WERI-Rb-1 (cell line): ENCODE data around the gene DIP2B.

Experiments
- DNase-seq: peaks from one replicate; pipeline ENCODE4 v3.0.0-alpha.2; 2020
- H3K27ac ChIP-seq: fragments of 250-450 bp; sonication (Bioruptor Pico); 2 replicates; pipeline ENCODE4 v1.5.1; 2020; ENCODE audit warnings: mild to moderate bottlenecking, moderate library complexity
- H3K27me3 ChIP-seq: fragments of 250-450 bp; sonication (Bioruptor Pico); 2 replicates; pipeline ENCODE4 v1.5.1; 2021; ENCODE audit warnings: mild to moderate bottlenecking, low read depth, moderate library complexity; ENCODE audit not compliant: insufficient read depth, severe bottlenecking
- H3K36me3 ChIP-seq: fragments of 250-450 bp; sonication (Bioruptor Pico); 2 replicates; pipeline ENCODE4 v1.5.1; 2020; ENCODE audit warnings: mild to moderate bottlenecking, moderate library complexity
- H3K4me3 ChIP-seq: 2 replicates; pipeline ENCODE4 v1.5.1; 2011; ENCODE audit warnings: low read depth, mild to moderate bottlenecking, control low read depth, low read length
- H3K9me3 ChIP-seq: fragments of 250-450 bp; sonication (Bioruptor Pico); 2 replicates; pipeline ENCODE4 v1.5.1; 2021; ENCODE audit warnings: mild to moderate bottlenecking, moderate library complexity; ENCODE audit not compliant: severe bottlenecking
- CTCF ChIP-seq: IDR thresholded peaks from 2 replicates; pipeline ENCODE4 v1.5.1; 2011; ENCODE audit warnings: low read depth, mild to moderate bottlenecking, control low read depth, inconsistent platforms, low read length

DIP2B gene

GRCh38 chr12:50787618-50788017, 282.8 kb downstream of the DIP2B start:
- Histone ChIP-seq H3K27ac (no peak overlapping the region), H3K4me3 (no peak overlapping the region), H3K9me3 (no peaks in the 10 kb centered on the region), H3K27me3 (no peaks in the 10 kb centered on the region), H3K36me3 (peaks cover 7% of the 10 kb centered on the region; the same call in 1 of the 2 replicates)
- no peak for TF ChIP-seq CTCF
- no peak for DNase-seq

- H3K27ac ChIP-seq = no peak overlapping the region
Measured at GRCh38 chr12:50788561-50788960, 283.8 kb downstream of the DIP2B start.

GRCh38 chr12:50790081-50790480, 285.3 kb downstream of the DIP2B start:
- Histone ChIP-seq H3K27ac (no peak overlapping the region), H3K9me3 (no peaks in the 10 kb centered on the region), H3K36me3 (peaks cover 3% of the 10 kb centered on the region; the same call in 1 of the 2 replicates), H3K4me3 (no peak overlapping the region), H3K27me3 (no peaks in the 10 kb centered on the region)
- no peak for TF ChIP-seq CTCF
- DNase-seq = no peak

More at GRCh38 chr12:50788561-50788960, 283.8 kb downstream of the DIP2B start:
- Histone ChIP-seq H3K36me3 (peaks cover 3% of the 10 kb centered on the region; the same call in 1 of the 2 replicates), H3K9me3 (no peaks in the 10 kb centered on the region), H3K27me3 (no peaks in the 10 kb centered on the region), H3K4me3 (no peak overlapping the region)
- DNase-seq = no peak
- no peak for TF ChIP-seq CTCF
